GM21528 (cell line): Measurements from ENCODE around the gene PILRA.
"Not testable (repeated sequence)": the region's sequence is repeated elsewhere in the genome, so short reads cannot be mapped to it uniquely, and the experiment has no call there.

Experiments used
- ATAC-seq: cut with Tn5 transposase; IDR thresholded peaks from one replicate; pipeline ENCODE4 v1.9.1; 2021; ENCODE audit warnings: mild to moderate bottlenecking, moderate library complexity; ENCODE audit not compliant: unreplicated experiment, low FRiP score

Gene PILRA

DNA sequence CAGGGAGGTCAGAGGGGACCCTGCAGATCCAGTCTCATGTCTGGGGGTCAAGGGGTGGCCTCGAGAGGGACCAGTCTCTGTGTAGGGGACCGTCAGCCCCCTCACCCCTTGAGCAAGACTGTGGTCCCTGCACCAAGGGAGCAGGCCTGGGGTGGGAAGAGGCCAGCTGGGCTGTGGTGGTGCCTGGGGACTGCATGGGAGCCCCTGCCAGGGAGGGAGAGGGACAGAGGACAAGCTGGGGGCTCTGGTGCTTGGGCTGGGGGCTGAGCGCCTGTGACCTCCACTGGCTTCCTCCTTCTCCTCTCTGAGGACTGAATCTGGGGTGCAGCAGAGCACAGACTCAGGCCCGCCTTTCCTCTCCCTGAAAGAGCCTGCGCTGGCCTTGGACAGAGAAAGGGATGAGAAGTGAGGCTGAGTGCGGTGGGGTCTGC, 16.1 kb upstream of the PILRA start:
- no peak for ATAC-seq

DNA sequence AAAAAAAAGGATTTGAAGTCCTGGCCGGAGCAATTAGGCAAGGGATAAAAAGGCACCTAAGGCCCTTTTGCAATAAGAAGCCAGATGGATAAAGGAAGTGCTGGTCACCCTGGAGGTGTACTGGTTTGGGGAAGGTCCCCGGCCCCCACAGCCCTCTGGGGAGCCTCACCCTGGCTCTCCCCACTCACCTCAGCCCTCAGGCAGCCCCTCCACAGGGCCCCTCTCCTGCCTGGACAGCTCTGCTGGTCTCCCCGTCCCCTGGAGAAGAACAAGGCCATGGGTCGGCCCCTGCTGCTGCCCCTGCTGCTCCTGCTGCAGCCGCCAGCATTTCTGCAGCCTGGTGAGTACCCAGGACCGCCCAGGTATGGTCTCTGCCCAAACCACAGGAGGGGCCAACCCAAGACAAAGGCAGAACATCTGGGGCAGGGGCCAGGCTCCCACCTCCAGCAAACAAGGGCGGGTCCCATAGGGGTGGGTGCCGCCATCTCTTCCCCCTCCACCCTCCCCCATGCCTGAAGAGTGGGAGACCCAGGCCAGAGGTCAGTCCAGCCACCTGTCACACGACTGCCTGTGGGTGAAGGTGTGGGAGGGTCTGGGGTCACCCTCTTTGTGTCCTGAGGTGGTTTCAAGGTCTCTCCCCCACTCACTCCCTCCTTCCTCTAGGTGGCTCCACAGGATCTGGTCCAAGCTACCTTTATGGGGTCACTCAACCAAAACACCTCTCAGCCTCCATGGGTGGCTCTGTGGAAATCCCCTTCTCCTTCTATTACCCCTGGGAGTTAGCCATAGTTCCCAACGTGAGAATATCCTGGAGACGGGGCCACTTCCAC, 15.0 kb upstream of the PILRA start, which contains the start of gene PILRB:
Gene PILRB, plus strand, starts transcription at position 91 of the 830 bp plus-strand sequence. Its CDS starts 186 bp downstream, at position 277.
- no peak for ATAC-seq

DNA sequence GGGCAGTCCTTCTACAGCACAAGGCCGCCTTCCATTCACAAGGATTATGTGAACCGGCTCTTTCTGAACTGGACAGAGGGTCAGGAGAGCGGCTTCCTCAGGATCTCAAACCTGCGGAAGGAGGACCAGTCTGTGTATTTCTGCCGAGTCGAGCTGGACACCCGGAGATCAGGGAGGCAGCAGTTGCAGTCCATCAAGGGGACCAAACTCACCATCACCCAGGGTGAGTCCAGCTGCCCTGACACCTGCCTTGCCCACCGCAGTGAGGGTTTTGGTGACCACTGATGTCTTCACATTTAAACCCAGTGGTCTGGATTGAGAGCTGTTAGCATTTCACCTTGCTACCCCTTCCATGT, 14.5 kb upstream of the PILRA start:
- ATAC-seq = no peak

DNA sequence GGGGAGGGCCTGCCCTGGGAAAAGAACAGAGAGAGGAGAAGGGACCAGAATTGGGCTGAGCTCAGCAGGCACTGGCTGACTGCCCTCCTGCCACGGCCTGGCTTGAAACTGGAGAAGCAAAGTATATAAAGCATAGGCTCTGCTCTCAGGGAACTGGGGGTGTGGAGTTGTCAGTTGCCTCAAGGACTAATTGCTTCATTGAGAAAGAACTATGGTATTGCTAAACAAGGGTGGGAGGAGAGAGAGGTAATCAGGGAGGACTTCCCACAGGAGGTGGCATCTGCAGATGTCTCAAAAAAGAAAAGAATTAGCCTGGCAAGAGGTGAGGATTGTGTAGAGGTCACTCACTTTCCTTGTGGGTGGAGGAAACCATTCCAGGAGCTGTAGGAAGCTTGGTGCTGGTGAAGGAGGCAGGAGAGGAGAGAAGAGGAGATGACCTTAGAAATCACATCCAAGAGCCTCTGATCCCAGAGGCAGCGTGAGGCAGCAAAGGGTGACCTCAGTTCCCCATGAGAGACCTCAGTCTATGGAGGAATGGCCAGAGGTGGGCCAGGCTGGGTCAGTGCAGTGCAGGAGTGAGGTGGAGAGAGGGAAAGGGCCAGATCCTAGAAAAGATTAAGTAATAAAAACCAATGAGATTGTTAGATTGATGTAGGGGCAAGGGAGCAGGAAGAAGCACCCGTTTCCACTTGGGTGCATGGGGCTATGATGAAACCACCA, 13.0 kb upstream of the PILRA start:
- no peak for ATAC-seq

DNA sequence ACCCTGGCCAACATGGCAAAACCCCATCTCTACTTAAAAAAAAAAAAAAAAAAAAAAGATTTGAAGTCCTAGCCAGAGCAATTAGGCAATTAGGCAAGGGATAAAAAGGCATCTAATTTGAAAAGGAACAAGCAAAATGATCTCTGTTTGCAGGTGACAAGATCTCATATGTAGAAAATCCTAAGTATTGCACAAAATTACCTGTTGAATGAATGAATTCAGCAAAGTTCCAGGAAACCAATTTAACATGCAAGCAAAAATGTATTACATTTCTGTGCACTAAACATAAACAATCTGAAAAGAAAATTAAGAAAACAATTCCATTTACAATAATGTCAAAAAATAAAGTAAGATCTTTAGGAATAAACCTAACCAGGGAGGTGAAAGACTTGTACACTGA, 10.2 kb upstream of the PILRA start:
- no peak for ATAC-seq

DNA sequence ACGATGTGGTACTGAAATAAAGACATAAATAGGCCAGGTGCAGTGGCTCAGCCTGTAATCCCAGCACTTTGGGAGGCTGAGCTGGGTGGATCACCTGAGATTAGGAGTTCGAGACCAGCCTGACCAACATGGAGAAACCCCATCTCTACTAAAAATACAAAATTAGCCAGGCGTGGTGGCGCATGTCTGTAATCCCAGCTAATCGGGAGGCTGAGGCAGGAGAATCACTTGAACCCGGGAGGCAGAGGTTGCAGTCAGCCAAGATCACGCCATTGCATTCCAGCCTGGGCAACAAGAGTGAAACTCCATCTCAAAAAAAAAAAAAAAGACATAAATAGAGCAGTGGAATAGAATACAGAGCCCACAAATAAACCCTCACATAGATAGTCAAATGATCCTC, 9.5 kb upstream of the PILRA start:
- not testable (repeated sequence) for ATAC-seq

DNA sequence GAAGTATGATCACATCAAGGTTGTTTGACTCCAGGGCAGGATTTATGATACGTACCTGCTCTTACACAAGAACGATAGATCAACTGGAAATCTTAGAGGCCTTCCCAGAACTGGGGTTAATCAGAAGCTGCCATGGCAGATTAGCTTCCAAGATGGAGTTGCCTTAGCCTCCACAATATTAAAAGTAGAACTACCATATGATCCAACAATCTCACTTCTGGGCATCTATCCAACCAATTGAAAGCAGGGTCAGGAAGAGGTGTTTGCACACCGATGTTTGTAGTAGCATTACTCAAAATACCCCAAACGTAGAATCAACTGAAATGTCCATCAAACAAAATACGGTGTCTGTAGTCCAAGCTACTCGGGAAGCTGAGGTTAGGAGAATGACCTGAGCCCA, 8.8 kb upstream of the PILRA start:
- ATAC-seq = no peak

DNA sequence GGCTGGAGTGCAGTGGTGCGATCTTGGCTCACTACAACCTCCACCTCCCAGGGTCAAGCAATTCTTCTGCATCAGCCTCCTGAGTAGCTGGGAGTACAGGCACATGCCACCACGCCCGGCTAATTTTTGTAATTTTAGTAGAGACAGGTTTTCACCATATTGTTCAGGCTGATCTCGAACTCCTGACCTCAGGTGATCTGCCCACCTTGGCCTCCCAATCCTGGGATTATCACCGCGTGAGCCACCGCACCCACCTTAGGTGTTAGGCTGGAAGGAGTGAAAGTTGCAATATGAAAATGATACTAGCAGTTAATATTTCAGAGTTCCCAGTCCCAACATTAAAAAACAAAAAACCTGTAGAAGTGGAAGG, 7.3 kb upstream of the PILRA start:
- ATAC-seq = not testable (repeated sequence)

DNA sequence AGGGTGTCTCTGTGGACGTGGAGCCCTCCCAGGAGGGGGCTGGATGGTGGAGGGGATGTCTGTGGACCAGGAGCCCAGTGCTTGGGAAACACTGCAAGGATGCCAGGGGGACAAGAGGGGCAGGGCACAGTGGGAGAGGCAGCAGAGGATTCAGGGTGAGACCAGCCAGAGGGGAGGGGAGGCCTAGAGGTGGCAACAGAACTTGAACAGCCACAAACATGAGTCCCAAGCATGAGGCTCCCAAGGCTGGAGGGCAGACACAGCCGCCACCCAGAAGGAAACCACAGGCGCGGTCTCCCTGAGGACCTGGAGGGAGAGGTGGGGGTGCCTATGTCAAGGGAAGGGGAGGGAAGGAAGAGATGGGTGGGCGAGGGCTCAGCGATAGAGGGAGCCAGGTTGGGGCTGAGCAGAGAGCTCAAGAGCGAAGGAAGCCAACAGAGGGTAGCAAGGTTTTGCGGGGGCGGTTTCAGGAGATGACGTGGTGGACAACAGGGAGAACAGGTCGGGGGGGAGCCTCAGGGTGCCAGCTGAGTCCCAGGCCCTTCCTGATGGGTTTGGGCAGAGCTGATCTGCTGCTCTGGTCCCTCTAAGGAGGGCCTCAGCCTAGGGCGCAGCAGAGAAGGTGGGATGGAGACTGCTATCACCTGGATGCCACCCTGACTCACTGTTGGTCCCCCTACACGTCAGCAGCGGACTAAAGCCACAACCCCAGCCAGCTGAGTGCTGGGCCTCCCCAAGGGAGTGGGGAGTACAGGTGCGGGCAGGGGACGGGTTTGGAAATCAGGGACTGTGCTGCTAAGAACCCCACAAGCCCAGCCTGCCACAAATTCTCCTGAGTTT, 6.7 kb upstream of the PILRA start:
- ATAC-seq = no peak

DNA sequence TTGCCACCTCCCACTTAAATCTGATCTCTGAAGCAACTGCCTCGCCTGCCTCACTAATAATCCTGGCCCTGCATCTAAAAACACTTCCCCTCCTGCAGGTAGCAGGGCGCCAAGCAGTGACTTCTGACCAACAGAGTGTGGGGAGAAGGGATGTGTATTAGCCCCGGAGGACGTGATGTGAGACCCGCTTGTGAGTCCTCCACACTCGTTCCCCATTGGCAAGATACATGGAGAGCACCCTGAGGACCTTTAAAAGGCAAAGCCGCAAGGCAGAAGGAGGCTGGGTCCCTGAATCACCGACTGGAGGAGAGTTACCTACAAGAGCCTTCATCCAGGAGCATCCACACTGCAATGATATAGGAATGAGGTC, 6.1 kb upstream of the PILRA start:
- ATAC-seq = no peak

DNA sequence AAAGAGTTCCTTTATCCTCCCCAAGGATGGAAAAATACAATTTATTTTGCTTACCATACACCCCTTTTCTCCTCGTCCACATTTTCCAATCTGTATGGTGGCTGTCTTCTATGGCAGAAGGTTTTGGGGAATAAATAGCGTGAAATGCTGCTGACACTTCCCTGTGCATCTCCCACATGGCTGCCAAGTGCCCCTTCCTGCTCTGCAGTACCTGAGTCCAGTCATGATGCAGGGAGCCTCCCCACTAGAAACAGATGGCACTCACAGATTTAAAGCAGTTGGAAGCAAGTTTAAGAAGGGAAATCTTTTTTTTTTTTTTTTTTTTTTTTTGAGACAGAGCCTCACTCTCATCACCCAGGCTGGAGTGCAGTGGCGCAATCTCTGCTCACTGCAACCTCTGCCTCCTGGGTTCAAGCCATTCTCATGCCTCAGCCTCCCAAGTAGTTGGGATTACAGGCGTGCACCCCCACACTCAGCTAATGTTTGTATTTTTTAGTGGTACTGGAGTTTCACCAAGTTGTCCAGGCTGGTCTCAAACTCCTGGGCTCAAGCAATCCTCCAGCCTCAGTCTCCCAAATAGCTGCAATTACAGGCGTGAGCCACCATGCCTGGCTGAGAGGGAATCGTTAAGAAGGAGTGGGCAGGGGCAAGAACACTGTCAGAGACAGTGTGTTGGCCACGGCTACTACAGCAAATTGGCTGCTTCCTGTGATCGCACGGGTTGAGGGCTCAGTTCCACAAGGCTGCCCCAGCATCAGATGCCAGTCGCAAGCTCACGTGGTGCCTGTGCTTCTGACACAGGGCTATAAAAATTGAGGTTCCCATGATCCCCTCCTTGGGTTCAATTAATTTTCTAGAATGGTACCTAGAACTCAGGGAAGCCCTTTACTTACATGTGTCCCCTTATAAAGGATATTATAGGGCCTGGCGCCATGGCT, 5.3 kb upstream of the PILRA start:
- no peak for ATAC-seq

DNA sequence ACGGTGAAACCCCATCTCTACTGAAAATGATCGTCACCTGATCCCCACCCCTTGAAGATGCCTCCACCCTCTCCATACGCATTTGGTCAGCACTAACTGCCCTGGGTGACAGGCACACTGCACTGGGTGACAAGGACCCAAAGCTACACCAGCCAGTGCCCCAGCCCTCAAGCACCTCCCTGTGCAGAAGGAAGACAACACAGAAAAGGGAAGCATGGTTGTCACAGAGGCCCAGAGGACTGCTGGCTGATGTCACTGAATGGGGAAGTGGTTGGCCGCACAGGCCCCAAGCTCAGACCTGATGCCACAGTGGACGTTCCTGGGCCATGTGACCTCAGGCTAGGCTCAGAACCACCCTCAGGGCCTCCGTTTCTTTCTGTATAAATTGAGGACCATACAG, 4.2 kb upstream of the PILRA start:
- ATAC-seq = peak; percentile 53

DNA sequence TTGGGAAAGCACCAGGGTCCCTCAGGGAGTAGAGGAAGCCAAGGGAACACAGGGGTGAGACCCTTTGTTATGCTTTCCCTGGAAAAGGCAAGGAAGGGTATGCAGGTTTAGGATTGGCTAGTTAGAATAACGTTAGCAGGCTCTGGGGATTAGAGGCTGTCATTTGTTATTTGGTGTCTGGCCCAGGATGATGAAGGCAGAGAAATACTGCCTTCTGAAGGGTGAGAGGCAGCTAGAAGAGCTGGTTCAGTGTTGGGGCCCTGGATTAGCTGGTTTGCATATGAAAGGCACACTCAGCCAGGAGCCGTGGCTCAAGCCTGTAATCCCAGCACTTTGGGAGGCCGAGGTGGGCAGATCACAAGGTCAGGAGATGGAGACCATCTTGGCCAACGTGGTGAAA, 3.0 kb upstream of the PILRA start:
- ATAC-seq = no peak

DNA sequence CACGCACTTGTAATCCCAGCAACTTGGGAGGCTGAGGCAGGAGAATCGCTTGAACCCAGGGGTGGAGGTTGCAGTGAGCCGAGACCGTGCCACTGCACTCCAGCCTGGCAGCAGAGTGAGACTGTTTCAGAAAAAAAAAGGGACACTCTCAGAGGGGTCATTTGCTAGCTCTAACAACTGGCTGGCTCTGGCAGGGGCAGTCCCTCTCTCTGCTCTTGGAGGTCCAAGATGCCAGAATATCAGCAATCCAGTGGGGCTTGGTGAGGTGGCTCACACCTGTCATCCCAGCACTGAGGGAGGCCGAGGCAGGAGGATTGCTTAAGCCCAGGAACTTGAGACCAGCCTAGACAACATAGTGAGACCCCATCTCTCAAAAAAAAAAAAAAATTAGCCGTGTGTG, 2.5 kb upstream of the PILRA start:
- ATAC-seq = no peak

DNA sequence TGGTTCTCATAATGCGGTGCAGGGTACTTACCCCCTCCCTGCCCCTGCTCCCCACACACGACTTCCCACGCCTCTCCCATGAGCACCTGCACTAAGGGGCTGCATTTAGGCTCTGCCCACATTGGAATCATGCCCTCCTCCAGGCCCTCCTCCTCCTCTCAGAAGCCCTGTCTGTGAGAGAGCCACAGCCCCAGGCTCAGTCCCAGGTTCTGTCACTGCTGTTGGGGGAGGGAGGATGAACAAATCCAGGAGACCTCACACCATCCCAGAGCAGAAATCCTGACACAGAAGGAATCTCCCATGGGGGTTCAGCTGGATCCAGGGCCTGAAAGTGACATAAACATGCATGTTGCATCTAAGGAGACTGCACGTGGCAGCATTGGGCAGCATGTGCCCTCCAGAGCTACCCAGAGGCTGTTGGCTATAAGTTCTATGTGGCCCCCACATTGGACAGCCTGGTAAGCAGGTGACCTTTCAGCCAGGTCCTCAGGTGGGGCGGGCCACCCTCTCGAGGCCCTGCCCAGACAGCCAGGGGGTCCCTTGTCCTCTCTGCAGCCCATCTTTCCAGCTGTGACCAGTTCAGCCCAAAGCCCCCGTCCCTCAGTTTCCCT, 1.6 kb upstream of the PILRA start:
- no peak for ATAC-seq

DNA sequence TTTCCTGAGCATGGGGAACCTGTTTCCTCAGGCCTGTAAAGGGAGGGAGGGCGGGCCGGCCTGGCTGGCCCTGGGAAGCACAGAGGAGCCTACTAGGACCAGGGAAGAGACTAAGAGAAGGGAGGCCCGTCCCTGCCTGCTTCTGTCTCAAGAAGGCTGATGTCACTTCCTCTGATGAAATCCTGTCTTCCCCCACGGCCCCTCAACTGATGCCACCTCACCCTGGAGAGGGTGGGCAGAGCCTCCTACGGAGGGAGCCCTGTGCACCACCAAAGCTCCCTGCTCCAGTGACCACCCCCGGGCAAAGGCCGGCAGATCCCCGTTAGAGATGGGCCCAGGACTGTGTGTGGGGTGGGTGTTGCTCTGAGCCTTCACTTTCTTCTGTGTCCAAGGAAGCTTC, 1.0 kb upstream of the PILRA start:
- no peak for ATAC-seq

DNA sequence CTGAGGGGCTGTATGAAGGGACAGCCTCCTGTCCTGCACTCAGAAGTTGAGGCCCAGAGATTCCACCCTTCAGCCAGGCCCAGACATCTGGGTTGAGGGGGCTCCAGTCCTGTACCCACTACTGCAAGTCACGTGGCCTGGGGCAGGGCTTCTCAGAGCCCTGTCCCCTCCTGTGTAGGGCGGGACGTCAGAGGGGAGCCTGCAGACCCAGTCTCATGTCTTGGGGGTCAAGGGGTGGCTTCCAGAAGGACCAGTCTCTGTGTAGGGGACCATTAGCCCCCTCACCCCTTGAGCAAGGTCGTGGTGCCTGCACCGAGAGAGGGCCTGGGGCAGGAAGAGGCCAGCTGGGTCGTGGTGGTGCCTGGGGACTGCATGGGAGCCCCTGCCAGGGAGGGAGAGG, 593 bp upstream of the PILRA start:
- ATAC-seq = no peak

DNA sequence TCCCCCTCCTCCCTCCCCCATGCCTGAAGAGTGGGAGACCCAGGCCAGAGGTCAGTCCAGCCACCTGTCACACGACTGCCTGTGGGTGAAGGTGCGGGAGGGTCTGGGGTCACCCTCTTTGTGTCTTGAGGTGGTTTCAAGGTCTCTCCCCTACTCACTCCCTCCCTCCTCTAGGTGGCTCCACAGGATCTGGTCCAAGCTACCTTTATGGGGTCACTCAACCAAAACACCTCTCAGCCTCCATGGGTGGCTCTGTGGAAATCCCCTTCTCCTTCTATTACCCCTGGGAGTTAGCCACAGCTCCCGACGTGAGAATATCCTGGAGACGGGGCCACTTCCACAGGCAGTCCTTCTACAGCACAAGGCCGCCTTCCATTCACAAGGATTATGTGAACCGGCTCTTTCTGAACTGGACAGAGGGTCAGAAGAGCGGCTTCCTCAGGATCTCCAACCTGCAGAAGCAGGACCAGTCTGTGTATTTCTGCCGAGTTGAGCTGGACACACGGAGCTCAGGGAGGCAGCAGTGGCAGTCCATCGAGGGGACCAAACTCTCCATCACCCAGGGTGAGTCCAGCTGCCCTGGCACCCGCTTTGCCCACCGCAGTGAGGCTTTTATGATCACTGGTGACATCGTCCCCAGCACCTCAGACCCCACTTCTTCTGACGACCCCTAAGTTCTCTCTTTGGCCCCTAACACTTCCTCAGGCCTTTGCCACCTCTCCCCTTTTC, 747 bp downstream of the PILRA start:
- not testable (repeated sequence) for ATAC-seq

DNA sequence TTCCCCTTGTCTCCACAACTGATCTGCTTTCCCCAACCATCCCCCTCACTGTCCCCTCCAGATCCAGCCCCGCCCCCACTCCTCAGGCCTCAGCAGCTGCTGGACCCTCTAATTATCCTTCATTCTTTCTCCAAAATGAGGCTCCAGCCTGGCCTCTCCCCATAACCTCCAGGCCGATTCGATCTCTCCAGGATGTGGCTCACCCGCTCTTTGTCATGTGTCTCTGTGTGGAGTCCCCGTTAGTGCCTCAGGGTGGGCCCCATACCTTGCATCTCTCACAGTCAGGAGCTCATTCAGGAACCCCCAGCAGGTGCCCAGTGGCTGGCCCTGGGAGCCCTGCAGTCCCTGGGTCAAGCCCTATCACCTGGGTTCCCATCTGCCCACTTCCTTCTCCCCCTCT, 1.3 kb downstream of the PILRA start:
- no peak for ATAC-seq
